ENCODE data around the gene PROZ. TPM values are rescaled to one million over a fixed set of nuclear protein-coding genes. Genes with fewer than 3 reads are reported as not detected.
A peak's percentile ranks its signal among the peaks of the same experiment; 100 is the strongest.

PROZ gene
- total and polyA plus RNA-seq, 12 donors: 0.17 TPM; not detected in 11

- Histone ChIP-seq H3K27me3 (no peaks in the 10 kb centered on the region), H3K4me1 (replicated peaks in 1 of 2) (peaks cover 19 to 56% of the 10 kb centered on the region in 2 donors), H3K27ac (peak overlapping the region in 3 of 5 donors; percentile 44 to 61 (median 56)), H3K36me3 (replicated peaks in 1 of 2) (peaks cover 0 to 24% of the 10 kb centered on the region in 2 donors), H3K4me3 (no peak overlapping the region), H3K9me3 (replicated peaks in 1 of 3) (no peaks in the 10 kb centered on the region)
- TF ChIP-seq POLR2A (IDR thresholded peaks at IDR 0.05) (no peak), CTCF (IDR thresholded peaks at IDR 0.05) (no peak)
- DNase-seq: peak in 2 of 7 donors; percentile 43 to 58
- intact Hi-C loops (cut with DNase I): no loop called here
- 74 to 84% (median 82%) methylated on average over 4 of the region's 4 CpGs for WGBS, 4 donors
Measured at GRCh38 chr13:113202912-113203311, 44.5 kb downstream of the PROZ start.

GRCh38 chr13:113203507-113204377 lies 45.3 kb downstream of the PROZ start:
- WGBS, 4 donors: 94 to 98% (median 95%) methylated on average over 10 to 12 of the region's 12 CpGs
- peaks cover 19 to 56% of the 10 kb centered on the region in 2 donors for H3K4me1 ChIP-seq (replicated peaks in 1 of 2)
- intact Hi-C loops (cut with DNase I): no loop called here
- H3K27ac ChIP-seq: peak overlapping the region in 3 of 5 donors; percentile 44 to 61 (median 56)
- no peaks in the 10 kb centered on the region for H3K9me3 ChIP-seq (replicated peaks in 1 of 3)
- no peak overlapping the region for H3K4me3 ChIP-seq
- peak in 1 of 7 donors; percentile 78 for DNase-seq
- TF ChIP-seq CTCF (IDR thresholded peaks at IDR 0.05) (no peak), POLR2A (IDR thresholded peaks at IDR 0.05) (no peak)
- H3K27me3 ChIP-seq: no peaks in the 10 kb centered on the region
- H3K36me3 ChIP-seq (replicated peaks in 1 of 2): peaks cover 0 to 16% of the 10 kb centered on the region in 2 donors

GRCh38 chr13:113204378-113204734 lies 45.9 kb downstream of the PROZ start:
- WGBS, 4 donors: 89 to 91% (median 90%) methylated on average over 4 to 5 of the region's 5 CpGs; no CpG with 5 or more reads in 1 of the 4 donors
- TF ChIP-seq CTCF (IDR thresholded peaks at IDR 0.05) (no peak), POLR2A (IDR thresholded peaks at IDR 0.05) (no peak)

GRCh38 chr13:113205428-113205931 lies 47.0 kb downstream of the PROZ start:
- Histone ChIP-seq H3K27ac (peak overlapping the region in 2 of 5 donors; percentile 4 to 22), H3K4me1 (replicated peaks in 1 of 2) (peaks cover 19 to 58% of the 10 kb centered on the region in 2 donors), H3K4me3 (no peak overlapping the region), H3K36me3 (replicated peaks in 1 of 2) (peaks cover 0 to 5% of the 10 kb centered on the region in 2 donors), H3K9me3 (replicated peaks in 1 of 3) (no peaks in the 10 kb centered on the region), H3K27me3 (no peaks in the 10 kb centered on the region)
- TF ChIP-seq CTCF (IDR thresholded peaks at IDR 0.05) (no peak), POLR2A (IDR thresholded peaks at IDR 0.05) (no peak)
- intact Hi-C loops (cut with DNase I): no loop called here
- no peak for DNase-seq
- 65 to 90% (median 75%) methylated on average over 5 of the region's 5 CpGs for WGBS, 4 donors

More at GRCh38 chr13:113204378-113204734, 45.9 kb downstream of the PROZ start:
- H3K36me3 ChIP-seq (replicated peaks in 1 of 2): peaks cover 0 to 10% of the 10 kb centered on the region in 2 donors
- no peak for DNase-seq
- no peaks in the 10 kb centered on the region for H3K9me3 ChIP-seq (replicated peaks in 1 of 3)
- H3K4me3 ChIP-seq: no peak overlapping the region
- peak overlapping the region in 2 of 5 donors; percentile 56 to 61 for H3K27ac ChIP-seq
- peaks cover 19 to 56% of the 10 kb centered on the region in 2 donors for H3K4me1 ChIP-seq (replicated peaks in 1 of 2)
- no peaks in the 10 kb centered on the region for H3K27me3 ChIP-seq
- intact Hi-C loops (cut with DNase I): no loop called here
